OCI-LY3 (cell line): ENCODE results near the gene PHACTR2.

Experiments used
- H2AFZ ChIP-seq: fragments of 200-600, 300-600 bp; shearing (Covaris generic); 2 replicates; pipeline ENCODE4 v1.6.0; 2014; ENCODE audit warnings: antibody characterized with exemption, low read depth, low read length
- H3K27ac ChIP-seq: fragments of 200-600, 300-600 bp; sonication (generic); 2 replicates; pipeline ENCODE4 v1.5.1; 2014; ENCODE audit warnings: mild to moderate bottlenecking, low read length, moderate library complexity, mixed read lengths
- H3K27me3 ChIP-seq: fragments of 200-600, 300-600 bp; sonication (generic); 2 replicates; pipeline ENCODE4 v1.6.1; 2014; ENCODE audit warnings: low read depth, low read length, mixed read lengths
- H3K36me3 ChIP-seq: fragments of 200-600, 300-600 bp; sonication (generic); replicated peaks from 2 replicates; pipeline ENCODE3; 2014; ENCODE audit warnings: low read depth, low read length, mixed read lengths
- H3K4me1 ChIP-seq: fragments of 300-600, 200-600 bp; sonication (generic); 2 replicates; pipeline ENCODE4 v1.6.1; 2014; ENCODE audit warnings: low read length, mixed read lengths
- H3K4me2 ChIP-seq: fragments of 200-600, 300-600 bp; sonication (generic); 2 replicates; pipeline ENCODE4 v1.6.1; 2014; ENCODE audit warnings: low read length, mixed read lengths
- H3K4me3 ChIP-seq: fragments of 300-600, 200-600 bp; sonication (generic); 2 replicates; pipeline ENCODE4 v1.5.1; 2014; ENCODE audit warnings: antibody characterized with exemption, mild to moderate bottlenecking, low read length, moderate library complexity
- H3K79me2 ChIP-seq: fragments of 300-600, 200-600 bp; shearing (Covaris generic); 2 replicates; pipeline ENCODE4 v1.6.1; 2014; ENCODE audit warnings: mild to moderate bottlenecking, low read length, mixed read lengths
- H3K9ac ChIP-seq: fragments of 300-600, 200-600 bp; shearing (Covaris generic); 2 replicates; pipeline ENCODE4 v1.6.0; 2014; ENCODE audit warnings: mild to moderate bottlenecking, low read length, moderate library complexity
- H3K9me3 ChIP-seq: fragments of 200-600, 300-600 bp; shearing (Covaris generic); 2 replicates; pipeline ENCODE4 v1.6.1; 2014; ENCODE audit warnings: low read length, mixed read lengths; ENCODE audit not compliant: insufficient read depth
- H4K20me1 ChIP-seq: fragments of 200-600, 300-600 bp; sonication (generic); 2 replicates; pipeline ENCODE4 v1.6.1; 2016; ENCODE audit warnings: low read length, mixed read lengths; ENCODE audit not compliant: insufficient read depth
- CTCF ChIP-seq: fragments of 200-600, 300-600 bp; sonication (generic); IDR thresholded peaks from 2 replicates; pipeline ENCODE4 v1.5.1; 2014; ENCODE audit warnings: antibody characterized with exemption, low read length, low read depth
- EZH2phosphoT487 ChIP-seq: fragments of 200-600 bp; shearing (Covaris generic); IDR thresholded peaks from 2 replicates; pipeline ENCODE4 v1.6.1; 2018; ENCODE audit warnings: antibody characterized with exemption, mixed run types, low read depth

Gene PHACTR2

GRCh38 chr6:143698759-143699429, 21.1 kb downstream of the PHACTR2 start:
- H3K4me2 ChIP-seq, result no peak overlapping the region
- peaks cover 8% of the 10 kb centered on the region for H3K79me2 ChIP-seq
- H3K9ac ChIP-seq, result no peak overlapping the region
- peaks cover 13% of the 10 kb centered on the region for H4K20me1 ChIP-seq
- no peak overlapping the region for H3K27ac ChIP-seq
- H3K9me3 ChIP-seq, result no peaks in the 10 kb centered on the region
- H3K27me3 ChIP-seq, result no peaks in the 10 kb centered on the region
- TF ChIP-seq EZH2phosphoT487 (no peak), CTCF (no peak)
- no peak overlapping the region for H2AFZ ChIP-seq
- H3K4me3 ChIP-seq, result no peak overlapping the region
- peaks cover 20% of the 10 kb centered on the region for H3K4me1 ChIP-seq
- no peaks in the 10 kb centered on the region for H3K36me3 ChIP-seq

GRCh38 chr6:143699430-143699825, 21.7 kb downstream of the PHACTR2 start:
- H3K36me3 ChIP-seq, result no peaks in the 10 kb centered on the region
- H3K4me1 ChIP-seq, result peaks cover 16% of the 10 kb centered on the region
- no peak overlapping the region for H3K4me2 ChIP-seq
- H4K20me1 ChIP-seq, result peaks cover 13% of the 10 kb centered on the region
- H3K4me3 ChIP-seq, result no peak overlapping the region
- no peak overlapping the region for H3K27ac ChIP-seq
- peaks cover 8% of the 10 kb centered on the region for H3K79me2 ChIP-seq
- H3K9me3 ChIP-seq, result no peaks in the 10 kb centered on the region
- H3K27me3 ChIP-seq, result no peaks in the 10 kb centered on the region
- TF ChIP-seq CTCF, result no peak
- no peak overlapping the region for H3K9ac ChIP-seq
- H2AFZ ChIP-seq, result no peak overlapping the region

- Histone ChIP-seq H4K20me1 (peaks cover 8% of the 10 kb centered on the region; the same call in 1 of the 2 replicates), H3K27me3 (no peaks in the 10 kb centered on the region), H3K4me2 (no peak overlapping the region), H3K4me3 (no peak overlapping the region), H3K4me1 (peaks cover 10% of the 10 kb centered on the region), H3K9me3 (no peaks in the 10 kb centered on the region), H3K79me2 (peaks cover 8% of the 10 kb centered on the region), H3K9ac (no peak overlapping the region), H3K27ac (no peak overlapping the region), H3K36me3 (no peaks in the 10 kb centered on the region), H2AFZ (no peak overlapping the region)
- TF ChIP-seq CTCF (no peak), EZH2phosphoT487 (no peak)
Observed at GRCh38 chr6:143700684-143701348, 23.1 kb downstream of the PHACTR2 start.

GRCh38 chr6:143701349-143702234, 23.8 kb downstream of the PHACTR2 start:
- H3K4me3 ChIP-seq, result no peak overlapping the region
- no peak overlapping the region for H3K27ac ChIP-seq
- peaks cover 5% of the 10 kb centered on the region for H3K4me1 ChIP-seq
- no peaks in the 10 kb centered on the region for H3K9me3 ChIP-seq
- H3K4me2 ChIP-seq, result no peak overlapping the region
- H4K20me1 ChIP-seq, result peaks cover 8% of the 10 kb centered on the region; the same call in 1 of the 2 replicates
- no peaks in the 10 kb centered on the region for H3K36me3 ChIP-seq
- TF ChIP-seq CTCF (no peak), EZH2phosphoT487 (no peak)
- H3K9ac ChIP-seq, result no peak overlapping the region
- H3K79me2 ChIP-seq, result peaks cover 7% of the 10 kb centered on the region
- no peak overlapping the region for H2AFZ ChIP-seq
- H3K27me3 ChIP-seq, result no peaks in the 10 kb centered on the region
